GM21390 (cell line): ENCODE measurements around the gene SPINK6.

Experiments
- ATAC-seq: cut with Tn5 transposase; IDR thresholded peaks from one replicate; pipeline ENCODE4 v1.9.1; 2021; ENCODE audit not compliant: unreplicated experiment

Gene SPINK6

DNA sequence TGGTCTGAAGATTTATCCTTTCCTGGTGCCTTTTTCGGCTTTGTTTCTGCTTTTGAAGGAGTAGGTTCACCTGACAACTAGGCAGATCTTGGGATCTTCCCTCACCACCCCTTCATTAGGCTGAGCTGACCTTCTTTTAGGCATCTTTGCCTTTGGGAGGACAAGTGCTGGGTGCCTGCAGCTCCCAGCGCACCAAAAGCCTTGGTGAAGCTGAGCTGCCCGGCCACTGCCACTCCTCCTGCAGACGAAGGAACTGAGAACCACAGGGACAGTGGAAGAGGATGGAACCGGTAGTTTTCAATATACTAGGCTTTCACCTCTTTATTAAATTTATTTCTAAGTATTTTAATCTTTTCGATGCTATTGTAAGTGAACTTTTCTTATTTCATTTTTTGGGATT is 18.7 kb downstream of the SPINK6 start:
- no peak for ATAC-seq

DNA sequence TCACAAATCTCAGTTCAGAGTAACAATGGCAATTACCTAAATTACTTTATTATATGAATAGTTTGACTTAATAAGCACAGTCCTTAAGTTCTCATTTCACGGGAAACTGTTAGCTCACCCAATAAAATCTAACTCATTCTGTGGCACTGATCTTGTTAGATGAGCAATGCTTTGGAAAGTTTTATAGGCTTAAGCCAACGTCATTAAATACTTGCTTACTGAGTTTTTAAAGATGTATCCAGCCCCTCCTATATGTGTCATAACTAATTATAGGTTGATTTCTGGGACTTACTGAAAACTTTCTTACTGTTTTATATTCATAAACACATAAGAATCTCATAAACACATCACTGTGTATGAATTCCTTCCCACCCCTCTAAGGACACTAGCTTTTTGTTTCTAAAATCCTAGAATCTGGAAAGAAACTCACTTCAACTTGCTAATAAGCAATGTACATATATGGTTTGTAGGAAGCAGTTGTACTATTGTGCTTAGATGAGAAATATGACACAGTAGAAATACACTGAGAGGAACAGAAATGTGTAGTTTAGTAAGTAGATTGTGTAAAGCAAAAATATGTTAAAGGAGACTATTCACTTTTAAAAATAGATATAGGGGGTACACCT is 21.4 kb downstream of the SPINK6 start:
- no peak for ATAC-seq

DNA sequence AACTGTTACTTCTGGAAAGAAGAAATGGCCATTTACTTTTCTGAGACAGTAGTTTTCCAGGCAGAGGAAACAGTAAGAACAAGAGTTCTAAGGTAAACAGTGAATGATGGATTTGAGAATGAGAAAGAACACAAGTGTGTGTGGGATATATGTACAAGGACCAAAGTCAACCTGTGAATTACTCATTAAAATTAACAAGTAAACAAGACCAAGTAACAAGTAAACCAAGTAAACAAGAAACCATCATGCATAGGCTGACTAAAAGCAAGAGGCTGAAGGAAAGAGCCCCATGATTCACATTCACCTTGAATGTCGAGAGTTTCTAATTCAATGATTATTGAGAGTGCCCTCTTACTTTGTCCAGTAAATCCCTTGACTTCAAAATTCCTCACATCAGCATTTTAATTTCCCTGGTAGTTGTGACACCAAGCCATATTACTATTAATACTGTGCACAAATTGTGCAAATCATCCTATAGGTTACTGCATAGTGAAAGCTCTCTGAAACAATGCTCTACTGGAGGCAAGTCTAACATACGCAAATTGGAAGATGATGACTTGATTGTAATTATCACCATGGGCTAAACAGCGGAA is 25.6 kb downstream of the SPINK6 start:
- no peak for ATAC-seq

DNA sequence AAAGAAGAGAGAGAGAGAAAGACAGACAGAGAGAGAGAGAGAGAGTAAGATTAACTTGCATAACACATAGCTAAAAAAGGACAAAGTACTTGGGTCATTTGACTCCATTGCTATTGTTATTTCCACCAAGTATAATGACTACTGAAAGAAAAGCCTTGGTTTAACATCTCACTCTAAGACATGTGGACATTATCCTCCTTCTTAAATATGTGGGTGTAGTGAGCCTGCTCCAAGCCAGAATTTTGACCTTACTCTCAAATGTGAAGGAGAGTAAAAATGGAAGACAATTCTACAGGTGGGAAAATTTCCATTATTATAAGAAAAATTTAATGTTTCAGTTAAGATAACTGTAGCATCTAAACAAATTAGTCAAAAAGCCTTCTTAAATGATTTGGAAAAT is 27.0 kb downstream of the SPINK6 start:
- ATAC-seq: no peak

DNA sequence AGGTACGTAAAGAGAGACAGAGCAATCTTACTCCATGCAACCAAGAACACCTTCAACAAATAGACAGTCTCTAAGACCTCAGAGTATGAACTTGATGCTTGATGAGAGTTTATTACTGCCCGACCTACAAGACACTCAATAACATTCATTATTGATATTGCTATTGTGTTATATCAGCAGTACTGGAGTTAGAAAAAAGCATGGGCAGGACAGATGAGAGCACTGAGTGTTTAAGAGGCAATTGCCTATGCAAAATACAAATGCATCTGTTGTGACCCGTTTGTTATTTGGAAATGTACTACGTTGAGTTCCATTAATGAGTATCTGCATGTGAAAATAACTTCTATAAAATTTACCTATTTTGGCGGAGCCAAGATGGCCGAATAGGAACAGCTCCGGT is 27.4 kb downstream of the SPINK6 start:
- ATAC-seq: no peak

DNA sequence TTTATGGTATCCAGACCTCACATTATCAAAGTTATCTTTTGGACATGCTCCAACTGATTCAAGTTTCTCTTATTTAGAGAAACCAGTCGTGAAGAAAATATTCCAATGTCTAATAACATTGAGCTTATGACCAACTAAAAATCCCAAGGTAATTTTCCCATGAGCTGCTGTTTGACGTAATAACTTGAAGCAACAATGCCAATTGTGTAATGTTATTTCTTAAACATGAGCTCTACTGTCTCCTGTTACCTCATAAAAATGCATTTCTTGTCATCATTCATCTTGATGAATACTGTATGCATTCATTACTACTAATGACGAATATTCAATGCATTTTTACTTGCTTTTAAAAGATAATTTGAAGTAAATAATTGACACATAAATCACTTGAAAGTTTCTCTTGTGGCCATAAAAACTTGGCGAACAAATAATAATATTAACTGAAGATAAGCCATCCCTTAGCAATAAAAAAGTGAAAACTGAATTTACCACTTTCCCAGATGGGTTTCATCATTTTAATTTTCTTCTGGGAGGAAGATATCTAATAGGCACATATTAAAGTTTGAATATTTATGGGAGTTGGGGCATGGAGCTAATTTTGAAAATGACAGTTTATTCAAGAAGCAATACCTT is 35.1 kb downstream of the SPINK6 start:
- no peak for ATAC-seq

DNA sequence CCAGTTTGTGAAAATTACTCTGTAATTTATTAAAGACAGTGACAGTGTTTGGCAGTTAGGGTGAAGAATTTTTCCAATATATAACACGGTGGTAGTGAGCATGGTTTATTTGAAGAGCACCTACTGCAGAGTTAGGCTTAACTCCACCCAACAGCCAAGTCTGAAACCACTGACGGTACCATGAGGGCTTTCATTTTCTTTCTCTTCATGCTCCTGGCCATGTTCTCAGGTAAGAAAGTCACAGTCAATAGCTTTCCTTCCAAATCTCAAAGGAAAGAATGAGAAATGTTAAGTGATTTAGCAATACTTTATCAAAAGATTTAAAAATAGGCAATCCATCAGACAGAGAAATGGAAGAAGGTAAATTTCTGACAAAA is 35.6 kb downstream of the SPINK6 start, which contains the start of gene MARCOL:
Gene MARCOL (plus strand): TSS at position 108 of the 377 bp plus-strand sequence. CDS start 73 bp downstream, at position 181.
- no peak for ATAC-seq

DNA sequence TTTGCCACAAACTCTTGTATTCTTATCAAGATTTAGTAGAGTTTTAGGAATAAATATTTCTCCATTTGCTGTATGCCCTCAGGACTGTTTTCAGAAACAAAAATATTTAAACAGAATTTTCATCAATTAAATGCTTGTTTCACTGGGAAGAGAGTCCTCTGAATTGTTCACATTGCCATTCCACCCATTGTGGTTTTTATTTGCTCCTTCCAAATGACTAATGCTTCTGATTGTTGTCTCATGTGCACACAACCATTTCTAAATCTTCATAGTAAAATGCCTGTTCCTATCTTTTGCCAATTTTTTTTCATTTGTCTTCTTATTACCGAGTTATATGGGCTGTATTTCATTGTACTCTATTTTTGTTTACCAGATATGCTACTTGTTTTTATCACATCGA is 46.1 kb downstream of the SPINK6 start:
- no peak for ATAC-seq

DNA sequence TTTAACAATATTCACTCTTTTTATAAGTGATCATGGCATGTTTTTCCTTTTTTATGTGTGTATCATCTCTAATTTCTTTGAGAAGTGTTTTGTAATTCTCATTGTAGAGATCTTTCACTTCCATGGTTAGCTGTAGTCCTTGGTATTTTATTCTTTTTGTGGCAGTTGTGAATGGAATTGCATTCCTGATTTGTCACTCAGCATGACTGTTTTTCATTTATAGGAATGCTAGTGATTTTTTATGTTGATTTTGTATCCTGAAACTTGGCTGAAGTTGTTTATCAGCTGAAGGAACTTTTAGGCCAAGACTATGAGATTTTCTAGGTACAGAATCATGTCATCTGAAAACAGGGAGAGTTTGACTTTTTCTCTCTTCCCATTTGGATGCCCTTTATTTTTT is 52.6 kb downstream of the SPINK6 start:
- no peak for ATAC-seq

DNA sequence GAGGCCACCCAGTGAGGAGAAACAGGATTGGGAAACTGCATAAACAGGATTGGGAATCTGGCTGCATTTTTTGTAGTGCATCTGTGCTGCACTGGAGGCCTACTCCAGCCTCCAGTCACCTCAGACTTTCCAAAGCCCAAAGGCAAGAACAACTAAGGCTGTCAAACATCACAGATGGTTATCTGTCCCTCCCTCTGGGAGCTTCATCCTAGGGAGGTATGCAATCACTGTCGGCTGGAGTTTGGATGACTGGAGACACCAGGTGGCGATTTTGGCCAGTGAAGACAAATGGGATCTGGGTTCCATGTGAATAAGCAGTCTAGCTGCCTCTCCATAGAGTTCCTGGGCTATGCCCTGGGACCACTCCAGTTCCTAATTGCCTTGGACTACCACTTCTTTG is 56.4 kb downstream of the SPINK6 start:
- no peak for ATAC-seq

DNA sequence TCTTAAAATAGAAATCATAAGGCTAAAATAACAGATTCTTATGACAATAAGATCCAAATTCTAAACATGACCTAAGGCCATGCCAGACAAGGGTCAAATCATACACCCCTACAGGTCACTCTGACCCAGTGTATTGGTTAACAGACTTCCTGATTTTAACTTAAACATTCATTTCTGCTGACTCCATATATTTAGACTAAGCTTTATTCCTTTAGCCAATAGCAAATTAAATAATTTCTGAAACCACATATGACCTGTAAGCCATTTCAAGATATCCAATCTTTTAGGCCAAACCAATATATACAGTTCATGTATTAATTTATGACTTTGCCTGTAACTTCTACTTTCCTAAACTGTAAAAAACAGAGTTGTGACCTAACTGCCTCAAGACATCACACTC is 58.4 kb downstream of the SPINK6 start:
- ATAC-seq: no peak
